ENCODE results near the gene ATG7.
"Not testable (repeated sequence)": the region's sequence is repeated elsewhere in the genome, so short reads cannot be mapped to it uniquely, and the experiment has no call there.

ATG7 gene

GRCh38 chr3:11434563-11435096, 162.4 kb downstream of the ATG7 start:
- no peak for DNase-seq (ENCODE audit: low read depth)

GRCh38 chr3:11435440-11436165, 163.4 kb downstream of the ATG7 start:
- DNase-seq (ENCODE audit: low read depth), result no peak

- no peak for DNase-seq (ENCODE audit: low read depth)
Measured at GRCh38 chr3:11436775-11437174, 164.6 kb downstream of the ATG7 start.

GRCh38 chr3:11437506-11437905, 165.3 kb downstream of the ATG7 start:
- no peak for DNase-seq (ENCODE audit: low read depth)

- DNase-seq (ENCODE audit: low read depth), result no peak
Measured at GRCh38 chr3:11438646-11439045, 166.4 kb downstream of the ATG7 start.

- DNase-seq (ENCODE audit: low read depth), result not testable (repeated sequence)
Measured at GRCh38 chr3:11441346-11441745, 169.1 kb downstream of the ATG7 start.

GRCh38 chr3:11444404-11444803, 172.2 kb downstream of the ATG7 start:
- DNase-seq (ENCODE audit: low read depth), result no peak

GRCh38 chr3:11445193-11445592, 173.0 kb downstream of the ATG7 start:
- not testable (repeated sequence) for DNase-seq (ENCODE audit: low read depth)

GRCh38 chr3:11445883-11446282, 173.7 kb downstream of the ATG7 start:
- DNase-seq (ENCODE audit: low read depth), result no peak

- no peak for DNase-seq (ENCODE audit: low read depth)
Measured at GRCh38 chr3:11447584-11448200, 175.5 kb downstream of the ATG7 start.

- no peak for DNase-seq (ENCODE audit: low read depth)
Measured at GRCh38 chr3:11450015-11450414, 177.8 kb downstream of the ATG7 start.

GRCh38 chr3:11452312-11452711, 180.1 kb downstream of the ATG7 start:
- no peak for DNase-seq (ENCODE audit: low read depth)

GRCh38 chr3:11452885-11453847, 181.0 kb downstream of the ATG7 start:
- DNase-seq (ENCODE audit: low read depth), result no peak

GRCh38 chr3:11455956-11456355, 183.8 kb downstream of the ATG7 start:
- DNase-seq (ENCODE audit: low read depth), result no peak

GRCh38 chr3:11457135-11457534, 184.9 kb downstream of the ATG7 start:
- DNase-seq (ENCODE audit: low read depth), result no peak

- DNase-seq (ENCODE audit: low read depth), result no peak
Measured at GRCh38 chr3:11459186-11459824, 187.1 kb downstream of the ATG7 start.

- DNase-seq (ENCODE audit: low read depth), result no peak
Measured at GRCh38 chr3:11461226-11461625, 189.0 kb downstream of the ATG7 start.

GRCh38 chr3:11462673-11463072, 190.5 kb downstream of the ATG7 start:
- DNase-seq (ENCODE audit: low read depth), result not testable (repeated sequence)

- no peak for DNase-seq (ENCODE audit: low read depth)
Measured at GRCh38 chr3:11463591-11463990, 191.4 kb downstream of the ATG7 start.

- DNase-seq (ENCODE audit: low read depth), result no peak
Measured at GRCh38 chr3:11464356-11464755, 192.2 kb downstream of the ATG7 start.

- no peak for DNase-seq (ENCODE audit: low read depth)
Measured at GRCh38 chr3:11465744-11466616, 193.8 kb downstream of the ATG7 start.

Measured in stimulated activated CD8-positive, alpha-beta memory T cell treated with anti-CD3 and anti-CD28 coated beads, Interleukin-12 subunit alpha, Interleukin-12 subunit beta, amount 100 ng/mL, for 1 hour (primary cell).